ENCODE results near the gene PDZRN4.

Gene PDZRN4

DNA sequence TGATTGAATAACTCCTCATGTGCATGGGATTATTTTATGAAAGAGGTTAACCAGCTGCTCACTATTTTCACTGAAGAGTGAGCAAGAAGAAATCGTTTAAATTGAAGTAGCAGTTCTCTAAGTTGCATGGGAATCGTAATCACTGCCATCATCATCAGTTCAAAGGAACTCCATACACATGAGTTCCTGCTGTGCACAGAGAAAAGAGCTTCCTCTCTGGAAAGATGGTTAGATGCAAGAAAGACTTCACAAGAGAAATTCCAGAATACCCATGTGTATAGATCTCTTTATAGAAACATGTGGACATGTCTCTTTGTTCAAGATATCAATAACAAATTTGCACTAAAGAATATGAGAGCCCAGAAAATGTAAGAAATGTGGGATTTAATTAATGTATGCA is 291.3 kb downstream of the PDZRN4 start:
- Histone ChIP-seq H3K9me3 (ENCODE audit: insufficient read depth, low read length) (no peaks in the 10 kb centered on the region), H3K36me3 (ENCODE audit: insufficient read depth, insufficient read length, low read length) (no peaks in the 10 kb centered on the region), H3K4me1 (ENCODE audit: insufficient read depth, insufficient read length) (no peaks in the 10 kb centered on the region), H3K4me3 (ENCODE audit: insufficient read length, low read depth) (no peak overlapping the region), H3K27me3 (ENCODE audit: insufficient read depth, insufficient read length) (no peaks in the 10 kb centered on the region), H3K9ac (ENCODE audit: insufficient read length, low read depth) (no peak overlapping the region)
- no peak for DNase-seq (ENCODE audit: low read depth, low spot score)
- TF ChIP-seq SUZ12 (IDR thresholded peaks at IDR 0.05; ENCODE audit: extremely low read depth, insufficient read depth, insufficient read length) = no peak
- TF ChIP-seq YY1 (IDR thresholded peaks at IDR 0.05; ENCODE audit: insufficient read depth, insufficient read length) = no peak
- no peak for TF ChIP-seq ZNF274 (IDR thresholded peaks at IDR 0.05; ENCODE audit: low read depth, low read length)

DNA sequence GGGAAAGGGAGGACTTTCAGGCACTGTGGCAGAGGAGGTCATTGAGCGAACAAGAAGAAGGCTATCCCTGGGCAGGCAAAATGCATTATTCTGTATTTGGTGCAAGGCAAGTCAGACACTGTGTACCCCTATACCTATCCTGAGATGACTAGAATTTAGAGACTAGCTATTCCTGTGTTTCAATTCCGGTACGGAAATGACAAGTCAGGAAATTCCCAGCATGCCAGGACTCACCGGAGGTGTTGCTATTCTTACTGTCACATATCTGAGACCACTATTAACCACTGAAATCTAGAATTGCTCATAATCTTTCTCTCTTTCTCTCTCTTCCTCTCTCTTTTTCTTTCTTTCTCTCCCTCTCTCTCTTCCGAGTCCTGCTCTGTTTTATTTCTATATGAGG is 297.1 kb downstream of the PDZRN4 start:
- TF ChIP-seq YY1 (IDR thresholded peaks at IDR 0.05; ENCODE audit: insufficient read depth, insufficient read length) (no peak), ZNF274 (IDR thresholded peaks at IDR 0.05; ENCODE audit: low read depth, low read length) (no peak), SUZ12 (IDR thresholded peaks at IDR 0.05; ENCODE audit: extremely low read depth, insufficient read depth, insufficient read length) (no peak)
- no peak for DNase-seq (ENCODE audit: low read depth, low spot score)
- Histone ChIP-seq H3K4me3 (ENCODE audit: insufficient read length, low read depth) (no peak overlapping the region), H3K4me1 (ENCODE audit: insufficient read depth, insufficient read length) (no peaks in the 10 kb centered on the region), H3K9ac (ENCODE audit: insufficient read length, low read depth) (no peak overlapping the region), H3K36me3 (ENCODE audit: insufficient read depth, insufficient read length, low read length) (no peaks in the 10 kb centered on the region), H3K27me3 (ENCODE audit: insufficient read depth, insufficient read length) (no peaks in the 10 kb centered on the region), H3K9me3 (ENCODE audit: insufficient read depth, low read length) (no peaks in the 10 kb centered on the region)

DNA sequence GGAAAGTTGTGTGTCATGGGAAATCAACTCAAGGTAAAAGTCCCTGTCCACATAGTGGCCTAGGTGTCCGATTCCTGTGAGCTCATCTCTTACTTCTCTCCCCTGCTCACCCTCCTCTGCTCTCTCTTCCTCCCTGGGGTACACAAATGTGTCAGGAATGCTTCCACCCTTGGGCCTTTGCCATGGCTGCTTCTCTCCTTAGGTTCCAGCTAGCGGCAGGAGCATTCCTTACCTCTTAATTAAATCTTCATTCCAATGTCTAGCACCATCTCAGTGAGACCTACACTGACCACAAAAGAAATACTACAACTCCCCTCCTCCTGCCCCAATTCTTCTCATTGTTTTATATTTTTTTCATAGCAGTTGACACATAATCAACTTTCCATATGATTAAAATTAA is 298.6 kb downstream of the PDZRN4 start:
- Histone ChIP-seq H3K36me3 (ENCODE audit: insufficient read depth, insufficient read length, low read length) (no peaks in the 10 kb centered on the region), H3K27me3 (ENCODE audit: insufficient read depth, insufficient read length) (no peaks in the 10 kb centered on the region), H3K9ac (ENCODE audit: insufficient read length, low read depth) (no peak overlapping the region), H3K4me3 (ENCODE audit: insufficient read length, low read depth) (no peak overlapping the region), H3K9me3 (ENCODE audit: insufficient read depth, low read length) (no peaks in the 10 kb centered on the region), H3K4me1 (ENCODE audit: insufficient read depth, insufficient read length) (no peaks in the 10 kb centered on the region)
- DNase-seq (ENCODE audit: low read depth, low spot score) = peak; percentile 6
- TF ChIP-seq YY1 (IDR thresholded peaks at IDR 0.05; ENCODE audit: insufficient read depth, insufficient read length) (no peak), SUZ12 (IDR thresholded peaks at IDR 0.05; ENCODE audit: extremely low read depth, insufficient read depth, insufficient read length) (no peak), ZNF274 (IDR thresholded peaks at IDR 0.05; ENCODE audit: low read depth, low read length) (no peak)

DNA sequence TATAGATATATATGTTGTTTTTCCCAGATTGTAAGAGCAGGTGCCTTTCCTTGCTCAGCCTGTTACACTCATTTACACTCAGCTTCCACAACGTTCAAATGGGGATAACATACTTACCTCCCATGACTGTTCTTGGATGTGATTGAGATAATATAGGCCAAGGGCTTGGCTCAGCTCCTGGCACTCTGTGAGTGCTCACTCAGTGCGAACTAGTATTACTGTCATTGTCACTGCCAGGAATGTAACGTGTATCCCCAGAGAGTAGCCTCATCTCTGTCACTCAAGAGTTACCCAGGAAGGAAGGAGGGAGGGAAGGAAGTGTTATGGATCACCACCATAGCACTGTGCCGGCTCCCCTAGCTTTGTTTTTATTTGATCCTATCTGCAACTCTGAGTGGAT is 307.9 kb downstream of the PDZRN4 start:
- Histone ChIP-seq H3K4me1 (ENCODE audit: insufficient read depth, insufficient read length) (no peaks in the 10 kb centered on the region), H3K27me3 (ENCODE audit: insufficient read depth, insufficient read length) (no peaks in the 10 kb centered on the region), H3K9me3 (ENCODE audit: insufficient read depth, low read length) (no peaks in the 10 kb centered on the region), H3K9ac (ENCODE audit: insufficient read length, low read depth) (no peak overlapping the region), H3K4me3 (ENCODE audit: insufficient read length, low read depth) (no peak overlapping the region), H3K36me3 (ENCODE audit: insufficient read depth, insufficient read length, low read length) (no peaks in the 10 kb centered on the region)
- TF ChIP-seq SUZ12 (IDR thresholded peaks at IDR 0.05; ENCODE audit: extremely low read depth, insufficient read depth, insufficient read length) (no peak), ZNF274 (IDR thresholded peaks at IDR 0.05; ENCODE audit: low read depth, low read length) (no peak), YY1 (IDR thresholded peaks at IDR 0.05; ENCODE audit: insufficient read depth, insufficient read length) (no peak)
- DNase-seq (ENCODE audit: low read depth, low spot score) = no peak

DNA sequence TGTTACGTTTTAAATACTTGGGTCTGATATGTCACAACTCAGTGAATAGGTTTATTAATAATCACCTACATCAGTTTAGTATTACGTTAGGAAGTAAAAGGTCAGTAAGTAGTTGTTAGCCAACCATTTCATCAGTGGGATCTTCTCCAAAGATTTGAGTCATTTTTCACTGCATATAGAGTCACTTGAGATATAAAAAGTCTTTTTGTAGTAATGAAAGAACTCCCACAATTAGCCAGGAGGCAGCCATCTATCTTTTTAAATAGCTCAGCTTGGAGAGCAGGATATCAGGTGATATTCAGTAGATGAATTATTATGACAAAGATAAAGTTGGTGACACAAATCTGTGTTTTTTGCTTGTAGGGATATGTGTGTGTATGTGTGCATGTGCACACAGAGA is 309.3 kb downstream of the PDZRN4 start:
- Histone ChIP-seq H3K27me3 (ENCODE audit: insufficient read depth, insufficient read length) (no peaks in the 10 kb centered on the region), H3K4me3 (ENCODE audit: insufficient read length, low read depth) (no peak overlapping the region), H3K9me3 (ENCODE audit: insufficient read depth, low read length) (no peaks in the 10 kb centered on the region), H3K36me3 (ENCODE audit: insufficient read depth, insufficient read length, low read length) (no peaks in the 10 kb centered on the region), H3K4me1 (ENCODE audit: insufficient read depth, insufficient read length) (no peaks in the 10 kb centered on the region), H3K9ac (ENCODE audit: insufficient read length, low read depth) (no peak overlapping the region)
- TF ChIP-seq YY1 (IDR thresholded peaks at IDR 0.05; ENCODE audit: insufficient read depth, insufficient read length) = no peak
- no peak for TF ChIP-seq ZNF274 (IDR thresholded peaks at IDR 0.05; ENCODE audit: low read depth, low read length)
- no peak for TF ChIP-seq SUZ12 (IDR thresholded peaks at IDR 0.05; ENCODE audit: extremely low read depth, insufficient read depth, insufficient read length)
- no peak for DNase-seq (ENCODE audit: low read depth, low spot score)

DNA sequence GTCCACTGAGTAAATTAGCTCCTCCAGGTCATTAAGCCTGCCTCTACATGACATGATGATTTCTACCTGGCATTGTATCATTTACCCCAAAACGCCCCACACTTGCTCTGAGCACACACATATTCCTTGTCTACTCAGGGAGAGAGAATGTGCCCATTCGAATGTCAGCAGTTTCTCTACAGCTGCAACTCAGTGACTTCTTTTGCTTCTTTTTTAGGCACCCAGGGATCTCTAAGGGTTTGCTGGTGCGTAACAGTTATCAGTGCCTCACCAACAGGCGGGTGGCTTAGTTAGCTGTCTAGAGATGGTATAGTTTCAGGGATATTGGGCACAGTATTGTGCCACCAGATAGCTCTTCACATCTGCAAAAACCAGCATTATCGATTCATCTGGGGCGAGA is 316.9 kb downstream of the PDZRN4 start:
- Histone ChIP-seq H3K9me3 (ENCODE audit: insufficient read depth, low read length) (no peaks in the 10 kb centered on the region), H3K9ac (ENCODE audit: insufficient read length, low read depth) (no peak overlapping the region), H3K36me3 (ENCODE audit: insufficient read depth, insufficient read length, low read length) (no peaks in the 10 kb centered on the region), H3K4me1 (ENCODE audit: insufficient read depth, insufficient read length) (no peaks in the 10 kb centered on the region), H3K4me3 (ENCODE audit: insufficient read length, low read depth) (no peak overlapping the region), H3K27me3 (ENCODE audit: insufficient read depth, insufficient read length) (no peaks in the 10 kb centered on the region)
- TF ChIP-seq YY1 (IDR thresholded peaks at IDR 0.05; ENCODE audit: insufficient read depth, insufficient read length) (no peak), ZNF274 (IDR thresholded peaks at IDR 0.05; ENCODE audit: low read depth, low read length) (no peak), SUZ12 (IDR thresholded peaks at IDR 0.05; ENCODE audit: extremely low read depth, insufficient read depth, insufficient read length) (no peak)
- no peak for DNase-seq (ENCODE audit: low read depth, low spot score)

DNA sequence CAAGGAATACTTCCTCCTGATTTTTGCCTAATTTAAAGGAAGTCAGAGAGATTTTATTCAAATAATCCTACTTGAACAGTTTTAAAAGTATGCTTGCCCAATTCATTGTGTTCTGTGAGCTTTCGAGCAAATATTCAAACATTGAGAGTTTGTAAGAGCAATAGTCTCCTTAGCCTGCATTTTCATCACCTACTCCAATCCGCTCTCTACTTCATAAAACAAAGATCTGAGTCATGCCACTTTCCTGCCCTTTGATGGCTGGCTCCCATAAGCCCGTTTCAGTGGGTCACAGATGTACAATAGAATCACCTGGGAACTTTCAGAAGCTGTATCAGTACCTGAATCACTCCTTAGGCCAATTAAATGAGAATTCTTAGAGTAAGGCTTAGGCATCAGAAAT is 319.2 kb downstream of the PDZRN4 start:
- Histone ChIP-seq H3K27me3 (ENCODE audit: insufficient read depth, insufficient read length) (no peaks in the 10 kb centered on the region), H3K9ac (ENCODE audit: insufficient read length, low read depth) (no peak overlapping the region), H3K9me3 (ENCODE audit: insufficient read depth, low read length) (no peaks in the 10 kb centered on the region), H3K4me3 (ENCODE audit: insufficient read length, low read depth) (no peak overlapping the region), H3K36me3 (ENCODE audit: insufficient read depth, insufficient read length, low read length) (no peaks in the 10 kb centered on the region), H3K4me1 (ENCODE audit: insufficient read depth, insufficient read length) (no peaks in the 10 kb centered on the region)
- no peak for DNase-seq (ENCODE audit: low read depth, low spot score)
- TF ChIP-seq SUZ12 (IDR thresholded peaks at IDR 0.05; ENCODE audit: extremely low read depth, insufficient read depth, insufficient read length) (no peak), YY1 (IDR thresholded peaks at IDR 0.05; ENCODE audit: insufficient read depth, insufficient read length) (no peak), ZNF274 (IDR thresholded peaks at IDR 0.05; ENCODE audit: low read depth, low read length) (no peak)
